Thoracic aorta (tissue), 2 donors: Measurements from ENCODE around the gene FAM184A. TPM values are rescaled to one million over a fixed set of nuclear protein-coding genes. Genes with fewer than 3 reads are reported as not detected.
"Not testable (repeated sequence)": the region's sequence is repeated elsewhere in the genome, so short reads cannot be mapped to it uniquely, and the experiment has no call there.

Experiments
- ATAC-seq: fragments of 150-250 bp; one replicate; pipeline ENCODE4 v1.8.0; 2017; ENCODE audit warnings: low read depth; ENCODE audit not compliant: insufficient number of reproducible peaks, low FRiP score
- DNase-seq: peaks from one replicate; pipeline ENCODE4 v3.0.0-alpha.2; 2020; ENCODE audit warnings: low spot score
- H3K27ac ChIP-seq, 2 donors: fragments of 200-600 bp; sonication (generic); 1 replicate in 1 of 2; 2 replicates in 1 of 2; pipeline ENCODE4 v1.5.1; 2016; ENCODE audit warnings: mild to moderate bottlenecking in 2 of 2, moderate library complexity in 2 of 2
- H3K27me3 ChIP-seq: fragments of 200-600 bp; sonication (generic); replicated peaks from 2 replicates; pipeline ENCODE4 v1.6.0; 2016; ENCODE audit warnings: mild to moderate bottlenecking; ENCODE audit not compliant: insufficient read depth
- H3K36me3 ChIP-seq: fragments of 200-600 bp; sonication (generic); one replicate; pipeline ENCODE4 v1.5.1; 2016
- H3K4me1 ChIP-seq, 2 donors: fragments of 200-600 bp; sonication (generic); 1 replicate in 1 of 2; 2 replicates in 1 of 2; pipeline versions ENCODE4 v1.5.1 to v1.6.0; 2016; ENCODE audit warnings: low read depth in 2 of 2, mild to moderate bottlenecking in 1 of 2; ENCODE audit not compliant: control insufficient read depth in 1 of 2
- H3K4me3 ChIP-seq: fragments of 200-600 bp; sonication (generic); 2 replicates; pipeline ENCODE4 v1.5.1; 2016; ENCODE audit warnings: mild to moderate bottlenecking
- H3K9me3 ChIP-seq: fragments of 200-600 bp; sonication (generic); 2 replicates; pipeline ENCODE4 v1.5.1; 2016
- total RNA-seq, 2 donors: library from RNA; depleted of rRNA; stranded (reverse); fragments of >200 nt; gene quantifications; one replicate each; pipeline versions ENCODE4 v1.1.0 to v1.2.3, GENCODE V29; 2016
- TF ChIP-seq, protein P1 (sequence below): fragments of 200-600 bp; sonication (generic); IDR thresholded peaks from one replicate; pipeline ENCODE4 v1.5.1; 2019; ENCODE audit warnings: antibody characterized with exemption

Gene FAM184A
- total RNA-seq, 2 donors from 2014 or later: 0.54 to 7.5 TPM

DNA sequence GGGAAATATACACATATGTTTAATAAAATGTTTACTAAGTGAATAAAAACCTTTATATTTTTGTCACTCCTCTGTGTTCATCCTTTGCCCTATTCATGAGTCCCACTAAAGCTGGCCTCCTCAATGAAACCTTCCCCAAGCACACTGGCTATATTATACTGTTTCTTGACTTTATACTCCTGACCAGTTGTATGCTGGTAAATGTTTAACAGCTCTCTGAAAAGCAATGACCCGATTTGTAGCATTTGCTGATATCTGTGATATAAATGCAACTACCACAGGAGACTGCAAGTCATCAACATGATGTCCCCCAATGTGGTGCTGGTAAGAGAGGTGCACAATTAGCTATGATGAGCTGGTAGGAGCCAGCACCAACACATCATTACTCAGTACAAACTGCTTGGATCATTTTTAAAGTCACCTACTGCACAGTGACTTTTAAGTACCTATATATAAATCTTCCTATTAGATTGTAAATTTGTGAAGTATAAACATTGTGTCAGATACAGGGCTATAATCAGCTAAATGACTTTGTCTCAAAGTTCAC is 78.9 kb downstream of the FAM184A start:
- no peaks in the 10 kb centered on the region for H3K36me3 ChIP-seq
- DNase-seq: no peak
- H3K27me3 ChIP-seq: no peaks in the 10 kb centered on the region
- no peak overlapping the region for H3K4me3 ChIP-seq
- TF ChIP-seq, protein P1, sequence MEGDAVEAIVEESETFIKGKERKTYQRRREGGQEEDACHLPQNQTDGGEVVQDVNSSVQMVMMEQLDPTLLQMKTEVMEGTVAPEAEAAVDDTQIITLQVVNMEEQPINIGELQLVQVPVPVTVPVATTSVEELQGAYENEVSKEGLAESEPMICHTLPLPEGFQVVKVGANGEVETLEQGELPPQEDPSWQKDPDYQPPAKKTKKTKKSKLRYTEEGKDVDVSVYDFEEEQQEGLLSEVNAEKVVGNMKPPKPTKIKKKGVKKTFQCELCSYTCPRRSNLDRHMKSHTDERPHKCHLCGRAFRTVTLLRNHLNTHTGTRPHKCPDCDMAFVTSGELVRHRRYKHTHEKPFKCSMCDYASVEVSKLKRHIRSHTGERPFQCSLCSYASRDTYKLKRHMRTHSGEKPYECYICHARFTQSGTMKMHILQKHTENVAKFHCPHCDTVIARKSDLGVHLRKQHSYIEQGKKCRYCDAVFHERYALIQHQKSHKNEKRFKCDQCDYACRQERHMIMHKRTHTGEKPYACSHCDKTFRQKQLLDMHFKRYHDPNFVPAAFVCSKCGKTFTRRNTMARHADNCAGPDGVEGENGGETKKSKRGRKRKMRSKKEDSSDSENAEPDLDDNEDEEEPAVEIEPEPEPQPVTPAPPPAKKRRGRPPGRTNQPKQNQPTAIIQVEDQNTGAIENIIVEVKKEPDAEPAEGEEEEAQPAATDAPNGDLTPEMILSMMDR: no peak
- no peak for ATAC-seq
- peaks cover 0 to 7% of the 10 kb centered on the region in 2 donors for H3K4me1 ChIP-seq
- no peaks in the 10 kb centered on the region for H3K9me3 ChIP-seq
- no peak overlapping the region for H3K27ac ChIP-seq

DNA sequence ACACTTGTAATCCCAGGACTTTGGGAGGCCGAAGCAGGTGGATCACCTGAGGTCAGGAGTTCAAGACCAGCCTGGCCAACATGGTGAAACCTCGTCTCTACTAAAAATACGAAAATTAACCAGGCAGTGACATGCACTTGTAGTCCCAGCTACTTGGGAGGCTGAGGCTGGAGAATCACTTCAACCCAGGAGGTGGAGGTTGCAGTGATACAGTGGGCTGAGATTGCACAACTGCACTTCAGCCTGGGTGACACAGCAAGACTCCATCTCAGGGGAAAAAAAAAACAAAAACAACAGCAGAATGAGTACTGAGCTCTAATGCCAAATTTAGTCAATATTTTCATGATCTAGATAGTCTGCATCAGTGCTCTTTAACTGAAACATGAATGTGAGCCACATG is 81.0 kb downstream of the FAM184A start:
- not testable (repeated sequence) for DNase-seq, H3K27me3 ChIP-seq, H3K9me3 ChIP-seq, H3K4me1 ChIP-seq, H3K4me3 ChIP-seq, H3K36me3 ChIP-seq, ATAC-seq, H3K27ac ChIP-seq

DNA sequence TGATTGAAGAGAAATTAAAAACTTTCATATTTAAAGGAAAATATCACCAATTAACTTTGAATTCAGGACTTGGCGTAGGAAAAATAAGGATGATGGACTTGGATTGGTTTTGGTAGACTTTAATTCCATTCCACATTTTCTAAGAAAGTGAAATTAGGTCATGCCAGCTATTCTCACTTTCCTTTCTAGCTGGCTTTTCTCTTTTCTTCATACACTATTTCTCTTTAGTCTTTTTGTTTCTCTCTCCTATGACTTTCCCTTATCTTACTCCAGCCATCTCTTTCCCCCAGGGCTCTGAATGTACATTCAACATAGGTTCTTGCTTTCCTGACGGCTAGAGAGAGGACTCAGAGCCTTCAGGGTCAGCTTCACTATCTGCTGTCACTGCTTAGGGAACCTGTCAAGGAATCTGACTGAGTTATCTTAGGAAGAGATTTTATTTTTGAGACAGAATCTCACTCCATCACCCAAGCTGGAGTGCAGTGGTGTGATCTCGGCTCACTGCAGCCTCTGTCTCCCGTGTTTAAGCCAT is 82.1 kb downstream of the FAM184A start:
- ATAC-seq (no peak), DNase-seq (no peak)
- H3K27me3 ChIP-seq: no peaks in the 10 kb centered on the region
- TF ChIP-seq, protein P1: no peak
- no peaks in the 10 kb centered on the region for H3K9me3 ChIP-seq
- no peaks in the 10 kb centered on the region for H3K36me3 ChIP-seq
- H3K4me3 ChIP-seq: no peak overlapping the region
- H3K27ac ChIP-seq: no peak overlapping the region
- H3K4me1 ChIP-seq: peaks cover 0 to 7% of the 10 kb centered on the region in 2 donors

GRCh38 chr6:118993803-118994251 is 84.6 kb downstream of the FAM184A start:
- H3K27me3 ChIP-seq: no peaks in the 10 kb centered on the region
- H3K36me3 ChIP-seq: no peaks in the 10 kb centered on the region
- no peaks in the 10 kb centered on the region for H3K9me3 ChIP-seq
- peaks cover 0 to 7% of the 10 kb centered on the region in 2 donors for H3K4me1 ChIP-seq
- H3K27ac ChIP-seq: no peak overlapping the region
- no peak overlapping the region for H3K4me3 ChIP-seq
- TF ChIP-seq, protein P1: no peak
- ATAC-seq (no peak), DNase-seq (no peak)

DNA sequence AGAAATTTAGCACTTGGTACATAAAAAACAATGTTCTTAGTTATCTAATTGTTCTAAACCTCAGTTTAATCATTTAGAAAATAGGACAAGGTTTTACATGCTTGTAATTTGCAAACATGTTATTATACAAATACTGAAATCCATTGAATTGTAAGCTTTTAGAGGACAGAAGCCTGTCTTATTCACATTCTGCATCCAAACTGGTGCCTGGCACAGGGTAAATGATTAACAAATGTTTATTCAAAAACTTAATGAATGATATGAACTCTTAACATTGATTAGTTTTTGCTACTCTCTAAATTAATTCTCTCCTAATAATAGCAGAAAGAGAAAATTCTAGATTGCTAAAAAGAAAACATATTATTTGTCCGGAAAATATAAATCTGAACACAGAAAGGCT is 85.1 kb downstream of the FAM184A start:
- TF ChIP-seq, protein P1: no peak
- no peaks in the 10 kb centered on the region for H3K36me3 ChIP-seq
- H3K27ac ChIP-seq: no peak overlapping the region

More for the DNA sequence above, 85.1 kb downstream of the FAM184A start:
- H3K9me3 ChIP-seq: no peaks in the 10 kb centered on the region
- no peaks in the 10 kb centered on the region for H3K27me3 ChIP-seq
- H3K4me3 ChIP-seq: no peak overlapping the region
- DNase-seq: no peak
- no peak for ATAC-seq
- H3K4me1 ChIP-seq: peaks cover 0 to 7% of the 10 kb centered on the region in 2 donors
